ENCODE results near the gene GFRAL. TPM values are rescaled to one million over a fixed set of nuclear protein-coding genes. Genes with fewer than 3 reads are reported as not detected.

Gene GFRAL
- total and polyA plus RNA-seq, 2 donors (not counting 3 experiments of a cell fraction or from before 2014, with no cell fraction given), result not detected

DNA sequence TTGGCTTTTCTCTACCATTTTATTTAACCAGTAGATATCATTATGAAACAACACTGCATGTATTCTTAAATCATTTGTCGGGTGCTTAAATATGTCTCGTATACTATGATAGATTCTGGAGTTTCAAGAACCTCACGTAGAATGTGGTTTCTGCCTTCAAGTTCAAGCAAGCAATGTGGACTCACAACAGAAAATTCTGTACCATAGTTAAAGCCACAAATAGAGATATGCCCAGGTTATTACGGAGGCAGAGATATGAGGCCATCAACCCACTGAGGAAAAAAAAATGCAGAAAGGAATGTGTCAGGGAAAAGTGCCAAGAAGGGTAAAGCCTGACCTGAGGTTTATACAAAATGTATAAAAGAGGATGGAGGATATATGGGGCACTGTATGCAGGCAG is 109.9 kb downstream of the GFRAL start:
- H3K9me3 ChIP-seq (replicated peaks; ENCODE audit: control insufficient read depth, insufficient read depth, low read length), result no peaks in the 10 kb centered on the region
- intact Hi-C loops (cut with micrococcal nuclease) (no loop called here), dilution Hi-C loops (cut with MboI; ENCODE audit: extremely low pct_ligation_motif_present, low sequenced_read_pairs) (no loop called here)
- DNase-seq (ENCODE audit: low read depth, low spot score) (no peak), FAIRE-seq (no peak)
- H3K9ac ChIP-seq (replicated peaks; ENCODE audit: extremely low read depth, insufficient read depth, low read length), result no peak overlapping the region
- POLR2A ChIA-PET, result no interaction called here
- no peaks in the 10 kb centered on the region for H3K4me1 ChIP-seq (ENCODE audit: control insufficient read depth, extremely low read depth, insufficient read depth, low read length)
- CTCF ChIA-PET, result interaction anchor here (1.3 to 3.0 kb wide), 3 partner anchors 10 to 161 kb away, joined by 3 to 14 read pairs (median 5); no protein-coding TSS in a partner anchor
- H3K4me2 ChIP-seq (ENCODE audit: insufficient read depth, low read length), result no peak overlapping the region
- no peak overlapping the region for H2AFZ ChIP-seq (ENCODE audit: low read depth, low read length)
- H3K36me3 ChIP-seq (ENCODE audit: control insufficient read depth in 2 of 2, extremely low read depth in 1 of 2, insufficient read depth in 2 of 2, low read length in 2 of 2), result no peaks in the 10 kb centered on the region
- H3K79me2 ChIP-seq (ENCODE audit: control insufficient read depth, insufficient read depth, low read length), result no peaks in the 10 kb centered on the region
- H3K27ac ChIP-seq (ENCODE audit: insufficient read depth, low read depth, low read length), result no peak overlapping the region
- peaks cover 2 to 8% of the 10 kb centered on the region in 2 experiments for H3K27me3 ChIP-seq (ENCODE audit: control insufficient read depth in 2 of 2, insufficient read depth in 2 of 2, low read length in 2 of 2)
- H3K9me1 ChIP-seq (replicated peaks; ENCODE audit: control insufficient read depth, extremely low read depth, insufficient read depth, low read length), result no peaks in the 10 kb centered on the region
- TF ChIP-seq EZH2 (IDR thresholded peaks at IDR 0.05; ENCODE audit: borderline replicate concordance, low read depth, low read length, severe bottlenecking), result no peak
- no peak for TF ChIP-seq MYC (IDR thresholded peaks at IDR 0.05; ENCODE audit: low read depth, low read length)
- TF ChIP-seq POLR2A (IDR thresholded peaks at IDR 0.05; ENCODE audit: low read depth, low read length), result no peak
- TF ChIP-seq GATA2 (IDR thresholded peaks at IDR 0.05; ENCODE audit: insufficient read depth, insufficient read length, low read depth, low read length), result no peak
- no peak for TF ChIP-seq JUN (IDR thresholded peaks at IDR 0.05; ENCODE audit: borderline replicate concordance, insufficient read depth, insufficient read length, low read depth)
- TF ChIP-seq MAX (IDR thresholded peaks at IDR 0.05; ENCODE audit: insufficient read depth, insufficient read length), result no peak
- TF ChIP-seq POLR2AphosphoS5 (IDR thresholded peaks at IDR 0.05; ENCODE audit: insufficient read depth, low read depth, low read length), result no peak
- no peak for TF ChIP-seq FOS (IDR thresholded peaks at IDR 0.05; ENCODE audit: borderline replicate concordance, insufficient read depth, low read length)
- TF ChIP-seq CTCF (IDR thresholded peaks at IDR 0.05; ENCODE audit: extremely low read depth in 1 of 2, insufficient read depth in 1 of 2, low read depth in 1 of 2, low read length in 2 of 2), result no peak
- no peaks in the 10 kb centered on the region for H4K20me1 ChIP-seq (replicated peaks; ENCODE audit: control insufficient read depth, extremely low read depth, insufficient read depth, low read length)
- H3K4me3 ChIP-seq (replicated peaks in 1 of 3; ENCODE audit: insufficient read depth in 1 of 3, low read depth in 1 of 3, low read length in 3 of 3), result no peak overlapping the region
- no TSS peak for BruUV-seq (replicated peaks)
